ENCODE data around the gene FAM13A.

Gene FAM13A

GRCh38 chr4:89056953-89057398 lies at the start of gene FAM13A:
TSS of gene FAM13A (minus strand) at chr4:89057185. CDS start at chr4:89056964, 221 bp downstream.
- DNase-seq (ENCODE audit: low read depth, low spot score): peak; percentile 91
- H3K4me3 ChIP-seq (ENCODE audit: low read depth, low read length): peak within 1 kb of the TSS; percentile 59
- ChIA-PET POLR2A (no interaction called here), CTCF (interaction anchor here (0.9 to 1.7 kb wide), 4 partner anchors 54 to 238 kb away, joined by 3 read pairs; no protein-coding TSS in a partner anchor)
- TF ChIP-seq CTCF (IDR thresholded peaks at IDR 0.05; ENCODE audit: insufficient read depth, low read length, missing control alignments): no peak

- CTCF ChIA-PET: no interaction called here
Observed at GRCh38 chr4:89105726-89106125, 48.7 kb upstream of the FAM13A start.

GRCh38 chr4:89101256-89102161 lies 44.5 kb upstream of the FAM13A start:
- CTCF ChIA-PET: no interaction called here
- no peak overlapping the region for H3K4me3 ChIP-seq (ENCODE audit: low read depth, low read length)
- TF ChIP-seq CTCF (IDR thresholded peaks at IDR 0.05; ENCODE audit: insufficient read depth, low read length, missing control alignments): no peak
- no peak for DNase-seq (ENCODE audit: low read depth, low spot score)
- POLR2A ChIA-PET: no interaction called here

More at GRCh38 chr4:89105726-89106125, 48.7 kb upstream of the FAM13A start:
- TF ChIP-seq CTCF (IDR thresholded peaks at IDR 0.05; ENCODE audit: insufficient read depth, low read length, missing control alignments): no peak
- no peak for DNase-seq (ENCODE audit: low read depth, low spot score)
- POLR2A ChIA-PET: no interaction called here
- H3K4me3 ChIP-seq (ENCODE audit: low read depth, low read length): no peak overlapping the region

GRCh38 chr4:89100853-89101252 lies 43.9 kb upstream of the FAM13A start:
- no peak overlapping the region for H3K4me3 ChIP-seq (ENCODE audit: low read depth, low read length)
- POLR2A ChIA-PET: no interaction called here
- CTCF ChIA-PET: no interaction called here
- no peak for DNase-seq (ENCODE audit: low read depth, low spot score)
- TF ChIP-seq CTCF (IDR thresholded peaks at IDR 0.05; ENCODE audit: insufficient read depth, low read length, missing control alignments): no peak

GRCh38 chr4:89099471-89099870 lies 42.5 kb upstream of the FAM13A start:
- no peak for DNase-seq (ENCODE audit: low read depth, low spot score)
- no peak overlapping the region for H3K4me3 ChIP-seq (ENCODE audit: low read depth, low read length)
- POLR2A ChIA-PET: no interaction called here
- CTCF ChIA-PET: no interaction called here
- TF ChIP-seq CTCF (IDR thresholded peaks at IDR 0.05; ENCODE audit: insufficient read depth, low read length, missing control alignments): no peak

- no peak for DNase-seq (ENCODE audit: low read depth, low spot score)
- ChIA-PET POLR2A (no interaction called here), CTCF (no interaction called here)
- TF ChIP-seq CTCF (IDR thresholded peaks at IDR 0.05; ENCODE audit: insufficient read depth, low read length, missing control alignments): no peak
- H3K4me3 ChIP-seq (ENCODE audit: low read depth, low read length): no peak overlapping the region
Observed at GRCh38 chr4:89099034-89099433, 42.0 kb upstream of the FAM13A start.

Data from AG04449 (cell line).